T-helper 22 cell (primary cell): ENCODE measurements around the gene PPIL4.
A peak's percentile ranks its signal among the peaks of the same experiment; 100 is the strongest.
"Not testable (repeated sequence)": the region's sequence is repeated elsewhere in the genome, so short reads cannot be mapped to it uniquely, and the experiment has no call there.

Source experiments
- DNase-seq: peaks from one replicate; pipeline ENCODE4 v3.0.0-alpha.2; 2020; ENCODE audit warnings: low read depth

The PPIL4 gene

GRCh38 chr6:149483849-149484655, 61.8 kb downstream of the PPIL4 start:
- no peak for DNase-seq

GRCh38 chr6:149483334-149483725, 62.5 kb downstream of the PPIL4 start:
- DNase-seq = no peak

- no peak for DNase-seq
Observed at GRCh38 chr6:149482545-149483333, 63.1 kb downstream of the PPIL4 start.

- peak; percentile 69 for DNase-seq
Observed at GRCh38 chr6:149480502-149481280, 65.2 kb downstream of the PPIL4 start.

GRCh38 chr6:149478631-149479314, 67.1 kb downstream of the PPIL4 start:
- no peak for DNase-seq

GRCh38 chr6:149477544-149477943, 68.3 kb downstream of the PPIL4 start:
- DNase-seq = no peak

- DNase-seq = no peak
Observed at GRCh38 chr6:149476789-149477455, 68.9 kb downstream of the PPIL4 start.

GRCh38 chr6:149474108-149474935, 71.5 kb downstream of the PPIL4 start:
- DNase-seq = no peak

- DNase-seq = no peak
Observed at GRCh38 chr6:149473080-149474052, 72.5 kb downstream of the PPIL4 start.

- no peak for DNase-seq
Observed at GRCh38 chr6:149472241-149472640, 73.6 kb downstream of the PPIL4 start.

- no peak for DNase-seq
Observed at GRCh38 chr6:149471801-149472200, 74.0 kb downstream of the PPIL4 start.

GRCh38 chr6:149470948-149471347, 74.9 kb downstream of the PPIL4 start:
- no peak for DNase-seq

- DNase-seq = no peak
Observed at GRCh38 chr6:149468179-149468578, 77.7 kb downstream of the PPIL4 start.

GRCh38 chr6:149467265-149467664, 78.6 kb downstream of the PPIL4 start:
- no peak for DNase-seq

- no peak for DNase-seq
Observed at GRCh38 chr6:149464411-149464810, 81.4 kb downstream of the PPIL4 start.

- no peak for DNase-seq
Observed at GRCh38 chr6:149463781-149464180, 82.1 kb downstream of the PPIL4 start.

GRCh38 chr6:149462712-149463111, 83.1 kb downstream of the PPIL4 start:
- not testable (repeated sequence) for DNase-seq

- no peak for DNase-seq
Observed at GRCh38 chr6:149461670-149462069, 84.2 kb downstream of the PPIL4 start.

GRCh38 chr6:149460249-149460648, 85.6 kb downstream of the PPIL4 start:
- DNase-seq = not testable (repeated sequence)
